ENCODE data around the gene PEX26. TPM values are rescaled to one million over a fixed set of nuclear protein-coding genes. Genes with fewer than 3 reads are reported as not detected.
A peak's percentile ranks its signal among the peaks of the same experiment; 100 is the strongest.
"Not testable (repeated sequence)": the region's sequence is repeated elsewhere in the genome, so short reads cannot be mapped to it uniquely, and the experiment has no call there.

The PEX26 gene
- total and polyA plus RNA-seq, 2 donors (not counting 1 experiment from before 2014, with no cell fraction given) = 13.2 to 14.5 TPM

DNA sequence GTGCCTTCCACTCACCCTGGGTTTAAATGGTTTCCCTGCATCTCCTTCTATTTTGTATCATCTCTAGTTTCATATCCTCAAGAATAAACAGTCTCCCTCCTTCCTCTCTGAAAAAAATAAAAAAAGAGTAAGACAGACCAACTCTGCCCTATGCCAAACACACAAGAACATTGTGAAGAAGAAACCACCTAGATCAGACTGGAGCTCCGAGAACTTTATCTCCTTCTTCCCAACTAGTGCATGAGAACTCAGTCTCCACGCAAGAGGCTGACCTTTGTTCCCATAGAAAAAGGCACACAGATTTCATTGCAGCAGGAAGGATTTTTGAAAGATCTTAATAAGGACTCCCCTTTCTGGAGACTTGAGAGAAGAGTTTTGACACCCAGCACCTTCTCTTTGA is 8.7 kb upstream of the PEX26 start:
- no peak overlapping the region for H3K27ac ChIP-seq (ENCODE audit: insufficient read depth, low read length)
- TF ChIP-seq CTCF (conservative IDR thresholded peaks at IDR 0.05 in 1 of 2, IDR thresholded peaks at IDR 0.05 in 1 of 2; ENCODE audit: low read depth in 1 of 2, low read length in 2 of 2) (no peak), EZH2 (IDR thresholded peaks at IDR 0.05; ENCODE audit: low read length, missing control alignments) (no peak)
- H3K79me2 ChIP-seq (ENCODE audit: control insufficient read depth, insufficient read depth, low read length) = no peaks in the 10 kb centered on the region
- H3K4me3 ChIP-seq (replicated peaks in 1 of 4; ENCODE audit: control extremely low read depth in 1 of 4, insufficient read depth in 1 of 4, low read depth in 3 of 4, low read length in 4 of 4) = no peak overlapping the region
- no peaks in the 10 kb centered on the region for H4K20me1 ChIP-seq (ENCODE audit: control insufficient read depth, extremely low read depth, insufficient read depth, low read length)
- no peak overlapping the region for H3K9ac ChIP-seq (ENCODE audit: insufficient read depth, low read length)
- H3K9me3 ChIP-seq (ENCODE audit: control insufficient read depth, insufficient read depth, low read depth, low read length) = no peaks in the 10 kb centered on the region
- H3K4me2 ChIP-seq (ENCODE audit: extremely low read depth, insufficient read depth, low read length) = no peak overlapping the region
- DNase-seq (ENCODE audit: low read depth in 2 of 2) = no peak
- H3K27me3 ChIP-seq (ENCODE audit: control insufficient read depth, insufficient read depth, low read length) = peaks cover 5% of the 10 kb centered on the region
- no peak overlapping the region for H2AFZ ChIP-seq (ENCODE audit: low read length)
- no peaks in the 10 kb centered on the region for H3K4me1 ChIP-seq (ENCODE audit: control insufficient read depth, extremely low read depth, insufficient read depth, low read length)
- no peaks in the 10 kb centered on the region for H3K36me3 ChIP-seq (ENCODE audit: control insufficient read depth, insufficient read depth, low read length)

DNA sequence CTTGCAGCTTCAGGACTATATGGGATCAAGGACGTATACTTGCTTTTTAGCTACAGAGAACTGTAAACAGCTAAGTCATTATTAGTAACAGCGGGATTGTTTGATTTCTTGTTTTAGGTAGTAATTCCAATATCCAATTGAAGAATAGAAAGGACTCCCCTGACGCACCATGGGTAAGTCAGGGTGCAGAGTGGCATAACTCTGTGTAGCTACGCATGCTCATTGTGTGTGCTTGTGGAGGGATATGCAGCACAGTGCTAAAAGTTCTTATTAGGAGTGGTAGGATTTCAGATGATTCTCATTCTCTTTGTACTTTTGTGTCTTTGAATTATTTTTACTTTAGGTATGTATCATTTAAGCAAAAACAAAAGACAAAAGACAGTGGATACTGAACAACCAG is 7.7 kb upstream of the PEX26 start:
- H4K20me1 ChIP-seq (ENCODE audit: control insufficient read depth, extremely low read depth, insufficient read depth, low read length) = no peaks in the 10 kb centered on the region
- no peak overlapping the region for H3K27ac ChIP-seq (ENCODE audit: insufficient read depth, low read length)
- no peak overlapping the region for H3K9ac ChIP-seq (ENCODE audit: insufficient read depth, low read length)
- no peak for TF ChIP-seq EZH2 (IDR thresholded peaks at IDR 0.05; ENCODE audit: low read length, missing control alignments)
- no peaks in the 10 kb centered on the region for H3K36me3 ChIP-seq (ENCODE audit: control insufficient read depth, insufficient read depth, low read length)
- peaks cover 5% of the 10 kb centered on the region for H3K27me3 ChIP-seq (ENCODE audit: control insufficient read depth, insufficient read depth, low read length)
- H3K4me2 ChIP-seq (ENCODE audit: extremely low read depth, insufficient read depth, low read length) = no peak overlapping the region
- DNase-seq (ENCODE audit: low read depth in 2 of 2) = no peak
- H3K4me3 ChIP-seq (replicated peaks in 1 of 4; ENCODE audit: control extremely low read depth in 1 of 4, insufficient read depth in 1 of 4, low read depth in 3 of 4, low read length in 4 of 4) = no peak overlapping the region
- no peaks in the 10 kb centered on the region for H3K4me1 ChIP-seq (ENCODE audit: control insufficient read depth, extremely low read depth, insufficient read depth, low read length)
- no peaks in the 10 kb centered on the region for H3K79me2 ChIP-seq (ENCODE audit: control insufficient read depth, insufficient read depth, low read length)
- no peak overlapping the region for H2AFZ ChIP-seq (ENCODE audit: low read length)
- H3K9me3 ChIP-seq (ENCODE audit: control insufficient read depth, insufficient read depth, low read depth, low read length) = no peaks in the 10 kb centered on the region

GRCh38 chr22:18070556-18071306 is 7.1 kb upstream of the PEX26 start:
- TF ChIP-seq EZH2 (IDR thresholded peaks at IDR 0.05; ENCODE audit: low read length, missing control alignments) (no peak), CTCF (conservative IDR thresholded peaks at IDR 0.05 in 1 of 2, IDR thresholded peaks at IDR 0.05 in 1 of 2; ENCODE audit: low read depth in 1 of 2, low read length in 2 of 2) (peak; percentile 17 to 21)
- H3K4me1 ChIP-seq (ENCODE audit: control insufficient read depth, extremely low read depth, insufficient read depth, low read length) = no peaks in the 10 kb centered on the region
- H3K4me2 ChIP-seq (ENCODE audit: extremely low read depth, insufficient read depth, low read length) = no peak overlapping the region
- no peaks in the 10 kb centered on the region for H3K36me3 ChIP-seq (ENCODE audit: control insufficient read depth, insufficient read depth, low read length)
- H3K9ac ChIP-seq (ENCODE audit: insufficient read depth, low read length) = no peak overlapping the region
- H4K20me1 ChIP-seq (ENCODE audit: control insufficient read depth, extremely low read depth, insufficient read depth, low read length) = no peaks in the 10 kb centered on the region
- no peaks in the 10 kb centered on the region for H3K79me2 ChIP-seq (ENCODE audit: control insufficient read depth, insufficient read depth, low read length)
- H2AFZ ChIP-seq (ENCODE audit: low read length) = no peak overlapping the region
- H3K27ac ChIP-seq (ENCODE audit: insufficient read depth, low read length) = no peak overlapping the region
- DNase-seq (ENCODE audit: low read depth in 2 of 2) = no peak
- H3K9me3 ChIP-seq (ENCODE audit: control insufficient read depth, insufficient read depth, low read depth, low read length) = no peaks in the 10 kb centered on the region
- H3K27me3 ChIP-seq (ENCODE audit: control insufficient read depth, insufficient read depth, low read length) = peaks cover 3% of the 10 kb centered on the region
- no peak overlapping the region for H3K4me3 ChIP-seq (replicated peaks in 1 of 4; ENCODE audit: control extremely low read depth in 1 of 4, insufficient read depth in 1 of 4, low read depth in 3 of 4, low read length in 4 of 4)

DNA sequence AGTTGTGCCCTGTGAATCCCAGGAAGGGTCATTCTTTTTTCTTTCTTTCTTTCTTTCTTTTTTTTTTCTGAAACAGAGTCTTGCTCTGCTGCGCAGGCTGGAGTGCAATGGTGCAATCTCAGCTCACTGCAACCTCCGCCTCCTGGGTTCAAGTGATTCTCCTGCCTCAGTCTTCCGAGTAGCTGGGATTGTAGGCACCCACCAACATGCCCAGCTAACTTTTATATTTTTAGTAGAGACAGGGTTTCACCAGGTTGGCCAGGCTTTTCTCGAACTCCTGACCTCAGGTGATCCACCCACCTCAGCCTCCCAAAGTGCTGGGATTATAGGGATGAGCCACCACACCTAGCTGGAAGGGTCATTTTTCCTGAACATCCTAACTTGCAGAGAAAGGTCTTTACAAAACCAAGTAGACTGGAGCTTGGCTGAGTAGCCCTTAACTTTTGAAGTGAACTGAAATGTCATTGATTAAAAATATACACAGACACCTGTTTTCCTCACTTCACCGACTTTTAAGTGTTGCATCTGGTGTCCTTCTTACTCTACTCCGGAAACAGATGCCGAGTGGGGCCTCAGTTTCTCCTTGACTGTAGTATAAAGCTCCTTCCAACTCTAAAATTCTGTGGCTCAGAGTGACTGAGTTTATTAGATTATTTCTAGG is 6.4 kb upstream of the PEX26 start:
- not testable (repeated sequence) for H3K27me3 ChIP-seq (ENCODE audit: control insufficient read depth, insufficient read depth, low read length); H3K27ac ChIP-seq (ENCODE audit: insufficient read depth, low read length); H3K4me2 ChIP-seq (ENCODE audit: extremely low read depth, insufficient read depth, low read length); H3K4me3 ChIP-seq (replicated peaks in 1 of 4; ENCODE audit: control extremely low read depth in 1 of 4, insufficient read depth in 1 of 4, low read depth in 3 of 4, low read length in 4 of 4); H3K9me3 ChIP-seq (ENCODE audit: control insufficient read depth, insufficient read depth, low read depth, low read length); H4K20me1 ChIP-seq (ENCODE audit: control insufficient read depth, extremely low read depth, insufficient read depth, low read length); H3K4me1 ChIP-seq (ENCODE audit: control insufficient read depth, extremely low read depth, insufficient read depth, low read length); H2AFZ ChIP-seq (ENCODE audit: low read length); DNase-seq (ENCODE audit: low read depth in 2 of 2); H3K79me2 ChIP-seq (ENCODE audit: control insufficient read depth, insufficient read depth, low read length); H3K9ac ChIP-seq (ENCODE audit: insufficient read depth, low read length); H3K36me3 ChIP-seq (ENCODE audit: control insufficient read depth, insufficient read depth, low read length)
